ENCODE measurements around the gene NPIPB9.
"Not testable (repeated sequence)": the region's sequence is repeated elsewhere in the genome, so short reads cannot be mapped to it uniquely, and the experiment has no call there.

Gene NPIPB9

DNA sequence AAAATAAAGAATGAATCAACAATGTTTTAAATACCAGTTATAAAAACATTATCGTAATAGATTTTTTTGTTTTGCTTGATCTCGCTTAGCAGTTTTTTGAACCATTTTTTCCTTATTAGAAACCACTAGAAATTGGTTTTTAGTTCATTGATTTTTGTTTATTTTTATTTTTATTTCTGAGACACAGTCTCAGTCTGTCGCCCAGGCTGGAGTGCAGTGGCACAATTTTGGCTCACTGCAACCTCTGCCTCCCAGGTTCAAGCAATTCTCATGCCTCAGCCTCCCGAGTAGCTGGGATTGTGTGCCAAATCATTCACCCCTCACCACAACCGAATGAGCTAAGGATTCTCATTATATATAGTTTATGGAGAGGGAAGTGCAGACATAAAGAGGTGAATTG lies at the start of gene NPIPB9:
TSS of gene NPIPB9 (plus strand) at position 301 of the 400 bp plus-strand sequence.
- DNase-seq (ENCODE audit: low spot score), result not testable (repeated sequence)

DNA sequence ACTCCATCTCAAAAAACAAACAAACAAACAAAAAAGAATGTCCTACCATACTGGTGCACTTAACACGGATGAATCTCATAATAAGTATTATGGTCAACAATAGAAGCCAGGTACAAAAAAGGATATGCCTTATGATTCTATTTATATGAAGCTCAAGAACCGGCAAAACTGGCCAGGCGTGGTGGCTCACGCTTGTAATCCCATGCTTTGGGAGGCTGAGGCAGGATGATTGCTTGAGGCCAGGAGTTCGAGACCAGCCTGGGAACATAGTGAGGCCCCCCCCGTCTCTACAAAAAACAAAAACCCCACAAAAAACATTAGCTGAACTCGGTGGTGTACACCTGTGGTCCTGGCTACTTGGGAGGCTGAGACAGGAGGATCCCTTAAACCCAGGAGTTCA lies 47.3 kb upstream of the NPIPB9 start:
- not testable (repeated sequence) for DNase-seq (ENCODE audit: low spot score)

DNA sequence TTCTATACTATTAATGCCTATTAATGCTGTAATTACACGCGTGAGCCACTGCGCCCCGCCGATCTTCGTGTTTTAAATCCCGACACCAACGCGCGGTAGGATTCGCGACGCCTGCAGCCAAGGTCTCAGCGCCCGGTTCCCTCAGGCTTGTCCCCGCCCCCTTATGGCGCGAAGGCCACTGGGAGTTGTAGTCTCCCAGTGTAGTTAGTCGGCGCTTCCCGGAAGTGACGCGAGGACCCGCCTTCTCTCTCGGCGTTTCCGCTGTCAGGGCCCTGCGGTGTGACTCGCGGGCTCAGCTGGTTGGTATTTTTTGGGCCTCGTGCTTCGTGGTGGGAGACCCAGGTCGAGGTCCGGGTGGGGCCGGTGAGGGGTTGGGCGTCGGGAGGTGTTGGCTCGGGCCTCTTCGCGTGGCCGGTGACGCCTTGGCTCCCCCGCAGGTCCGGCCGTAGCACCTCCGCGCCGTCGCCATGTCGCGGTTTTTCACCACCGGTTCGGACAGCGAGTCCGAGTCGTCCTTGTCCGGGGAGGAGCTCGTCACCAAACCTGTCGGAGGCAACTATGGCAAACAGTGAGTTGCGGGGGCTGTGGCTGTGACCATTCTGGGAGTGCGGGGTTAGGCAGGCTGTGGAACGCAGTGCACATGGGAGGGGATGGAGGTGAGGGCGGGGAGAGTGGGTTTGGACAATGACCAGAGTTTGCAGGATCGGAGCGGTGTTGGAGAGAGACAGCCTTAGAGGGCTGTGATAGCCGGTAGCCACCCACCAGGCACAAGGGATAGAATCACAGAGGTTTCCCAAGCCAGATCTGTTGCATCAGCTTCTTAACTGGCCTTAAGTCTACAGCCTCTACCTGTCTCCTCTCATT lies 40.1 kb upstream of the NPIPB9 start, which contains the start of gene EIF3C:
TSS of gene EIF3C (plus strand) at position 245 of the 864 bp plus-strand sequence. CDS start at position 468, 223 bp downstream.
- not testable (repeated sequence) for DNase-seq (ENCODE audit: low spot score)

DNA sequence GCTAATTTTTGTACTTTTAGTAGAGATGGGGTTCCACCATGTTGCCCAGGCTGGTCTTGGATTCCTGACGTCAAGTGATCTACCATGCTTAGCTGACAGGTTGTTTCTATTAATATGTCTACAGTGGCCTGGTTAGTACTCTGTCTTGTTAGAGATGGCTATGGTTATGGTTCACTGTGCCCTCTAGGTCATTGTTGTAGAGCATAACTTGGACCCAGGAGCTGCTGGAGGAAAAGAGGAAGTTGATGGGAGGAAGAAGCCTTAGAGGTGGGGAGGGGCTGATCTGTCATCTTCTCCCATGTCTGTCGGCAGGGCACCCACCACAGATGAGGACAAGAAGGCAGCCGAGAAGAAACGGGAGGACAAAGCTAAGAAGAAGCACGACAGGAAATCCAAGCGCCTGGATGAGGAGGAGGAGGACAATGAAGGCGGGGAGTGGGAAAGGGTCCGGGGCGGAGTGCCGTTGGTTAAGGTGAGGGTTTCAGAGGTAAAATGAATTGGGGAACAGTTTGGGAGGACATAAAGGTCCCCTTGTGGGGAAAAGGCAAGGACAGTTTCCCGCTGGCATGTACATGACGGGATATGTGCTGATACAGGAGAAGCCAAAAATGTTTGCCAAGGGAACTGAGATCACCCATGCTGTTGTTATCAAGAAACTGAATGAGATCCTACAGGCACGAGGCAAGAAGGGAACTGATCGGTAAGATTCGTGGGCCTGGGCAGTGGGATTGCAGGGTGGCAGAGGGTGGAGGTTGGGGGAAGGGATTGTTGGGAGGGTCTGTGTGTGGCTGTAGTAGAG lies 28.5 kb upstream of the NPIPB9 start:
- not testable (repeated sequence) for DNase-seq (ENCODE audit: low spot score)

DNA sequence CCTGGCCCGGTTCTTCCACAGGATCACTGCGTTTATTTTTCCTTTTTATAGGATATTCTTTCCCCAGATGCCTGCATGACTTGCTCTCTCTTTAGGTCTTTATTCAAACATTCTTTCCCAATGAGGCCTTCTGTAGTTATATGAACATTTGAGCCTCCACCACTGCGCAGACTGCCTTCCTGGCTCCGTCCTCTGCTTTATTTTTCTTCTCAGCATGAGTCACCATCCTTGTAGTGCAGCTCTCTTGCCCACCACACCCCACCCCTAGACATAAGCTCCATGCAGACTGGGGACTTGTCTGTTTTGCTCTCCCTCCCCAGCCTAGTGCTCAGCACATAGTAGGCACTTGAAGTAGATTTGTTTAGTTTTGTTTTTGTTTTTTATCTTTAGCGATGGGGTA lies 20.3 kb upstream of the NPIPB9 start:
- DNase-seq (ENCODE audit: low spot score), result not testable (repeated sequence)

DNA sequence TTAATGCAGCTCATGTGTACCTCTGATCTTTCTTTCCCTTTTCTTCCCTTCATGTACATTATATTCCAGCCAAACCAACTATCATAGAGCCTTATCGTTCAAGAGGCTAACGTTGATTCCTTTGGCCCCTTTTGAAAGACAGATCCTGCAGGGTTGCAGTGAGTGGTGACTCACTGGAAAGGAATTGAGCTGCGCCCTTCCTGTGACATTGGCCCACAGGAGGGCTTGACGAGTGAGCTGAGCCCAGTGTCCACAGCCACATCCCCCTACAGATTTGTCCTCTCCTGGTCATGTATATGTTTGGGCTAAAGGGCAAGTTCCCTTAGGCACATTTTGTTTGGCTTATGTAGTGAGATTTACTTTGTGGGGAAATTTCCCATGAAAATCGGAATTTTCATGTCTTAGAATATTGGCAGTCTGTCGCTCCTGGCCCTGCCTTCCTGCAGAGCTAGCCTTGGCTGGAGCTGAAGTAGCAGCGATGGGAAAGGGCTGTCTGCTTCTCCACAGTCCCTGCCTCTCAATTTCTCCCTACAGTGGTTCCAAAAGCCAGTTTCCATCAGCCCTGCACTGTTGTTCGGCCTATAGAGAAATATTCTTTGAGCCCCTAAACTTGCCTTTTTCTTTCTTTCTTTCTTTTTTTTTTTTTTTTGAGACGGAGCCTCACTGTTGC lies 19.0 kb upstream of the NPIPB9 start:
- DNase-seq (ENCODE audit: low spot score), result not testable (repeated sequence)

DNA sequence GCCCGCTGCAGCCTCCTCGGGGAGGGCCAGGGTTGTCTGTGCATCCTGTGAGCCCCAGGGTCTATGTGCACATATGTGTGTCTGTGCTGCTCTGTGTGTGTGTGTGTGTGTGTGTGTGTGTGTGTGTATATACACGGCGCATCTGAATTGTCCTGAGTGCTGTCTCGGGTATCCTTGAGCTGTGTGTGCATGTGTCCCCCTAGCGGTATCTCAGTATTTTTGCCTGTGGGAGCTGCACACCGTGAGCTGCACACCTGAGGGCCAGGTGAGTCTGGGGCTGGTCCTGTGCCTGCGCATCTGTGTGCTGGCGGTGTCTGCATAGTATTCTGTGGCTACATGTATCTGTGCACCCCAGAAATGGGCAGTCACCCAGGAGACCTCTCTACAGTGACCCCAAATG lies 11.8 kb upstream of the NPIPB9 start:
- not testable (repeated sequence) for DNase-seq (ENCODE audit: low spot score)

DNA sequence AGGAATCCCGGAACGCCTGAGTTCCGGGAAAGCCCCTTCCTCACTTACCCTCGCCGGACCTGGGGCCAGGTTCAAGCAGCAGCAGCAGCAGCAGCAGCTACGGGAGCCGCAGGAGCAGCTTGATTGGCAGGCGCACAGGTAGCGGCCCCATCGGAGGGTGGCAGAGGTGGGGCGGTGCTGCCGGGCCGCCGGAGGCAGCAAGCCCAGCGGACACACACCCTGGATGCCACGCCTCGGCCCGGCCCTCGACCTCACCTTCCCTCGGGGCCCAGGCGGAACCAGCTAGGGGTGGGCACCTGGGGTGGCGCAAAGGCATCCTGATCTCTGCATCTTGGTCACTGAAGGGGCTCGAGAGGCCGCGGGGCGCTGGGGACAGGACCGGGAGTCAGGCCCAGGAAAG lies 11.0 kb upstream of the NPIPB9 start:
- DNase-seq (ENCODE audit: low spot score), result not testable (repeated sequence)

DNA sequence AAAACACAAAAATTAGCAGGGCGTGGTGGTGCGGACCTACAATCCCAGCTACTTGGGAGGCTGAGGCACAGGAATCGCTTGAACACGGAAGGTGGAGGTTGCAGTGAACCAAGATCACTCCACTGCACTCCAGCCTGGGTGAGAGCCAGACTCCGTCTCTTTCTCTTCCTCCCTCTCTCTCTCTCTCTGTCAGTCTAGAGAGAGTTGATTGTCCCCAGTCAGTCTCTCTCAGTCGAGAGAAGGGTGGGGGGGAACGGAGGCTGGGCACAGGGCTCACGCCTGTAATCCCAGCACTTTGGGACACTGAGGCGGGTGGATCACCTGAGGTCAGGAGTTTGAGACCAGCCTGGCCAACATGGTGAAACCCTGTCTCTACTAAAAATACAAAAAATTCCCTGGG lies 10.3 kb upstream of the NPIPB9 start:
- not testable (repeated sequence) for DNase-seq (ENCODE audit: low spot score)

DNA sequence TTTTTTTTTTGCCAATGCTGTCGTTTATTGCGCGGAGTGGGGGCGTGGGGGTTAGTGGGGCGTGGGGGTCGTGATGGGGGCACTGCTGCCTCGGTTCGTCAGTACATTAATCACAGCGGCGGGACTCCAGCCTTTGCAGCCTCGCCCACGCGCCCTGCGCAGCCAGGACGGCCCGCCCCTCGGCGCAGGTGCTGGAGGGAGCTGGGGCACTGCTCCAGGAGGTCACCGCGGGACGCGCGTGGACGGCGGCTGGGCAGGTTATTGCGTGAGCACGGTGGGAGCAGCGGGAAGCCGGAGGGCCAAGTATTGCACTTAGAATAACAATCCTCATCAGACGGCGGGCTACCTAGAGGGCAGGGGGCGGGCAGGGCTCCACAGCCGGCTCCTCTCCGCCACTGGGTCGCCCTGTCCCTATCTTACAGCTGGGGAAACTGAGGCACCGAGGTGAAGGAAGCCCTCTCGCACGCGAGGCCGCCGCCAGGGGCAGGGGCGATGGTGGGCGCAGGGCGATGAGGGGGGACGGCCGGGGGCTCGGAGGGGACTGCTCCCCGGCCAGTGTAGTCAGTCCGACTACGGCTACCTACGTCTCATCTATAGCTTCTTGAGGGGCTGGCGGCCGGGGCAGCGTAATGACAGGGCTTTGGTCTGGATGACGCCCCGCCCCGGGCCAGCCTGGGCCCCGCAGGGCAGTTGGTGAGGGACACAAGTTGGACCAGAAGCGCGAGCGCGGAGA lies 4.8 kb upstream of the NPIPB9 start:
- not testable (repeated sequence) for DNase-seq (ENCODE audit: low spot score)

DNA sequence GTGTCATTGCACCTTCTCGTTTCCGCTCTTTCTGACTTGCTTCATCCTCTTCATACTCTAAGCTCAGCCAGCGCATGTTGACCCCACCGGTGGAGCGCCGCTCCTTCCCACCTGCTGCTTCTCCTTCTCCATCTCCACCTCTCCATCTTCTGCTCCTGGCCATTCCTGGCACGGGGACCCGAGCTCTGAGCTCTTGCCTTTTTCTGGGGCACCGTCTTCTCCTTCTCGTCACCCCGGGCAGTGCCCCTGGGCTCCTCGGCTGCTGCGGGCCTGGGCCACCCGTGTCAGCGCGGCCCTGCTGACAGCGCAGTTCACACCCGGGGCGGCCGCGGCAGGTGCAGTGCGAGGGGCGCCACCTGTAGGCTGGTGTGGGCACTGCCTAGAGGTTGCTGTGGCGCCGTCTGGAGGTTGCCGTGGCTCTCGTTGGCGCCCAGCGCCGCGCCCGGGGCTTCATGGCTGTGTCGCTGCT lies 1.6 kb upstream of the NPIPB9 start:
- not testable (repeated sequence) for DNase-seq (ENCODE audit: low spot score)

DNA sequence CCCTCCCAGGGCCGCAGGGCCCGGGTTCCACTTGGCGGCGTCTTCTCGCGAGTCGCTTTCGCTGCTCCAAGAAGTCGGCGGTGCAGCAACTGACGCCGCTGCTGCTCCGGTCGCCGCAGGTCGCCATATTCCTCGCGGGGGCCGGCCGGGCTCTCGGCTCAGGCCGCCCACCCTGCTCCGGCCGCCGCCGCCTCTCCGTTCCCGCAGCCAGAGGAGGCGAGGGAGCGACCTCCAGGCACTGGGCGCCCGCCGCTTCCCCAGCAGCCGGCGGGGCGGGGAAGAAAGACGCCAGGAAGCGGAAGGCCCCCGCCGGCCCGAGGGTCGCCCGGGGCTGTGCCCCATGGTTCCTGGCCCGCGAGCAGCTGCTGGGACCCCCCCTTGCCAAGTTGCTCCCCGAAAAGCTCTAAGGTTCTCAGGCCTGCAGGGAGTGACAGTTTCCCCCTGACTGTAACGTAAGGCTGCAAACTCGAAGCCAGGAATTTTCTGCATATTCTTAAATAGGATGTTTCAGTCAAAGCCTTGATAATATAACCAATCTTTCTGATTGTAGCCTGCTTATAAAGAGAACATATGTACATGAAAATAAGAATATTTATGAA lies 1.0 kb upstream of the NPIPB9 start:
- not testable (repeated sequence) for DNase-seq (ENCODE audit: low spot score)

DNA sequence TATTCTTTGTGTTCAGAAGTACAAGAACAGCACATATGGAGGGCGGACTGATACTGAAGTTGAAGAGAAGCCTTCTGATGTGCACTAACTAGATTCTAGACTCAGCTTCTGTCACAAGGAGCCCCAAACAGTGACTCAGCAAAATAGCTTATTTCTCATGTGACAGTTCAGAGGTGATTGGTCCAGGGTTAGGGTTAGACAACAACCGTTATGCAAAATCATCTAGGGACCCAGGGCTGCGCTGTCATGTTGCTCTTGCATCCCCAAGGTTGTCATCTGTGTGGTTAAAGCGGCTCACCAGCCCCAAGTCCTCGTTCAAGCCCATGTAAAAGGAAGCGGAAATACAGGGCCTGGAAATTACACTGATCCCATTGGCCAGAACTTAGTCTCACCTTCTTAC lies 30.1 kb downstream of the NPIPB9 start:
- not testable (repeated sequence) for DNase-seq (ENCODE audit: low spot score)

DNA sequence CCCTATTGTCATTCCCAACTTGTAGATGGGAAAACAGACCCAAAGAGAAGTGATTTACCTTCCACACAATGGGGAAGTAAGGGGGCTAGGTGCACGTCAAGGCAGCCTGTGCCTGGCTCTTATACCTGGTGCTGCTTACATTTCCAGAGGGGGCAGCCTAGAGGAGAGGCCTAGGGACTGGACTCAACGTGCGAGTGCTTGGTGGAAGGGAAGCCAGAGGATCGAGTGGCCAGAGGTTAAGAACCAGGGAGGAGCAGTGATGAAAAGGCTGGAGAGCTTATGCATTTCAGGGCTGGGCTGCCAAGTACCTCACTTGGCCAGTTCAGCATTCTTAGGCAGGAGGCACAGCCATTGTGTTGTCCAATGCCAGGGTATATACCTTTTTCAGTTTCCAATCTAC lies 30.8 kb downstream of the NPIPB9 start:
- DNase-seq (ENCODE audit: low spot score), result not testable (repeated sequence)

DNA sequence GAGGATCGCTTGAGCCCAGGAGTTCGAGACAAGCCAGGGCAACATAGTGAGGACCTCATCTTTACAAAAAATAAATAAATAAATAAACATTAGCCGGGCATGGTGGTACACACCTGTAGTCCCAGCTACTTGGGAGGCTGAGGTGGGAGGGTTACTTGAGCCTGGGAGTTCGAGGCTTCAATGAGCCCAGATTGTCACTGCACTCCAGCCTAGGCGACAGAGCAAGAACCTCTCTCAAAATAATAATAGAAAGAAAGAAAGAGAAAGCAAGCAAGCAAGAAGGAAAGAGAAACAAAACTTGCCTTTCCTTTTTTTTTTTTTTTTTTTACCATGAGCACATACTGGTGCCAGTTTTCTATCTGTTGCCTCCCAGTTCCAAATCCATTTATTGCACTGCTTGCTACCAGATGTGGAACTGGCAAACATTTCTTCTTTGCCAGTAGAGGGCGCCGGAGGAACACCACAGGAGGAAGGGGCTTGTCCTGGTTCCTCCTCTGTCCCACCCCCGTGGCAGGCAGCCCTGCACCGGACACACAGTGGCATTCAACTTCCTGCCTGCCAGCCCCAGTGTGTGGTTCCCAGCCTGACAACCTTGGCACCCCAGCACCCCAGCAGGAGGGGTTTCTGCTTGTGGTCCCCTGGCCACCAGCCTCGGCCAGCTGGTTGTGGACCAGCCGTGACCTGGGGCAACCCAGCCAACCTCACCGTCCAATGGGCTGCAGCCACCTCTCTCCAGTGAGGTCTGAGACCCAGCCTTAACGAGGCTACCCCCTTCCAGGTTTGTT lies 50.8 kb downstream of the NPIPB9 start:
- peak; percentile 86 for DNase-seq (ENCODE audit: low spot score)

DNA sequence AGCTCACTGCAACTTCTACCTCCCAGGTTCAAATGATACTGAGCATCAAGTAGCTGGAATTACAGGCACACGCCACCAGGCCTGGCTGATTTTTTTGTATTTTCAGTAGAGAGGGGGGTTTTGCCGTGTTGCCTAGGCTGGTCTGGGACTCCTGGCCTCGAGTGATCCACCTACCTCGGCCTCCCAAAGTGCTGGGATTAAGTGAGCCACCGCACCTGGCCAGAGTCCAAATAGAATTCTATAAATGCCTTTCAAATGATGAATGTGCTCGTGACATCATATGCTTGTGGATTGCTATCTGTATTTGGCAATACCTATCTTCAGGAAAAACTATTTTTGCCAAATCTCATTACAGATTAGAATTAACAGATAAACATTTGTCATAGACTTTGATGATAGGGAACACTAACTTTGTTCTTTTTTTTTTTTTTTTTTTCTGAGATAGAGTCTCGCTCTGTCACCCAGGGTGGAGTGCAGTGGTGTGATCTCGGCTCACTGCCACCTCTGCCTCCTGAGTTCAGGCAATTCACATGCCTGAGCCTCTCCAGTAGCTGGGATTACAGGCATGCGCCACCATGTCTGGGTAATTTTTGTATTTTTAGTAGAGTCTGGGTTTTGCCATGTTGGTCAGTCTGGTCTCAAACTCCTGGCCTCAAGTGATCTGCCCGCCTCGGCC lies 56.0 kb downstream of the NPIPB9 start:
- DNase-seq (ENCODE audit: low spot score), result not testable (repeated sequence)

DNA sequence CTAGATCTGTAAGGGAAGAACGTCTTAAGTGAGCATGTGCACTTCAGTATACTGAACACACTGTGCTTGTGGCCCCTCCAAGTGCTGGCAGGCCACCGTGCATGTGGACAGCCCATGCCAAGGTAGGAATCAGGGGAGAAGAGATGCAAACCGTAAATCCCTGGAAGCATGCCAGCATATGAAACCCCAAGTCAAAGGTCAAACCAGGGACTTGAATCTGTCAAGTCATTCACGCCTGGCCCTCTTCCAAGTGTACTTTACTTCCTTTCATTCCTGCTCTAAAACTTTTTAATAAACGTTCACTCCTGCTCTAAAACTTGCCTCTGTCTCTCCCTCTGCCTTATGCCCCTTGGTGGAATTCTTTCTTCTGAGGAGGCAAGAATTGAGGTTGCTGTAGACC lies 68.4 kb downstream of the NPIPB9 start:
- DNase-seq (ENCODE audit: low spot score), result no peak

DNA sequence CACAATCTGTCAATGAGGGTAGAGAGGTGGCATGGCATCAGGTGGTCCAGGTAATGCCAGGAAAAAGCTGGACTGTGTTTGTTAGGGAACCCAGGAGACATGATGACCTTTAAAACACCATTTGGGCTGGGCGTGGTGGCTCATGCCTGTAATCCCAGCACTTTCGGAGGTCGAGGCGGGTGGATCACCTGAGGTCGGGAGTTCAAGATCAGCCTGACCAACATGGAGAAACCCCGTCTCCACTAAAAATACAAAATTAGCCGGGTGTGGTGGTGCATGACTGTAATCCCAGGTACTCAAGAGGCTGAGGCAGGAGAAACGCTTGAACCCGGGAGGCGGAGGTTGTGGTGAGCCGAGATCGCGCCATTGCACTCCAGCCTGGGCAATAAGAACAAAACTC lies 69.0 kb downstream of the NPIPB9 start:
- not testable (repeated sequence) for DNase-seq (ENCODE audit: low spot score)

DNA sequence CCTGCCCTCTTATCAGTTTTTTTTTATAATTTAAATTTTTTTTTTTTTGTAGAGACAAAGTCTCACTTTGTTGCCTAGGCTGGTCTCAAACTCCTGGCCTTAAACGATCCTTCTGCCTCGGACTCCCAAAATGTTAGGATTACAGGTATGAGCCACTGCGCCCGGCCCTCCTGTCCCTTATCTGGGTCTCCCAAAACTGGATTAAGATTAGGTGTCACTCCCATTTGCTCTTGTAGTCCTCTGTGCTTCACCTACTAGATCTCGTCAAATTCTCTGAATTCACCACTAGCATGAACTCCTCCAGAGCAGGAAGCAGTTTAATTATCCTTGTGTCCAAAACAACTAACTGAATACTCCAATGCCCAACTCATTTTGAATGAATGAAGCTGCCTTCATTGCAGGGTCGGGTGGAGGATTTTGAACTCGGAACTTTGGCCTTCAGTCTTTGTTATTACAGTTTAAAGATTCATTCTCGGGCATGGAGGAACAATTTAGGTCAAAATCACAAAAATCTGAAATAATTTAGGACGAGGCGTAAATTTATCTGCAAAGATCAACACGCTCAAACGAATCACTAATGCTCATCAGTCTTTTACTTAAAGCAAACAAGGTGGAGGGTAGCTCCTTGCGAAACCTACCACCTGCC lies 70.4 kb downstream of the NPIPB9 start:
- no peak for DNase-seq (ENCODE audit: low spot score)

Data from kidney tubule cell (primary cell).